Measurements from ENCODE around the gene SDHB. TPM values are rescaled to one million over a fixed set of nuclear protein-coding genes. Genes with fewer than 3 reads are reported as not detected.

SDHB gene
- total and polyA plus RNA-seq, 4 donors: 59.1 to 117 (median 83.5) TPM

DNA sequence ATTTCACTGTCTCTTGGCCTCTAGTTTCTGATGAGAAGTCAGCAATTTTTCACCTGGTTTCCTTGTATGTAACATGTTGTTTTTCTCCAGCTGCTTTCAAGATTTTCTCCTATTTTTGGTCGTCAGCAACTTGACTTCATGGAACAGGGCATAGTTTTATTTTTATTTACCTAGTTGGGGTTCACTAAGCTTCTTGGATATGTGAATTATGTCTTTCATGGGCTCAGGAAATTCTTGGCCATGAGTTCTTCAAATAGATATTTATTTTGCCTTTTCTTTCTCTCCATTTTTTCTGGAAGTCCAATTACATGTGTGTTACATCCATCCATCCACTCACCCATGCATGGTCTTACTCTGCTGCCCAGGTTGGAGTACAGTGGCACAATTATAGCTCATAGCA lies 13.7 kb downstream of the SDHB start:
- Histone ChIP-seq H3K9me3 (ENCODE audit: control insufficient read depth in 4 of 4, insufficient read depth in 3 of 4, low read length in 3 of 4) (no peaks in the 10 kb centered on the region), H3K27ac (ENCODE audit: low read depth in 1 of 2, low read length in 1 of 2) (no peak overlapping the region), H3K27me3 (ENCODE audit: control insufficient read depth in 3 of 3, insufficient read depth in 3 of 3, low read length in 2 of 3) (no peaks in the 10 kb centered on the region), H3K4me1 (ENCODE audit: control insufficient read depth in 5 of 5, insufficient read depth in 5 of 5, low read length in 5 of 5) (no peaks in the 10 kb centered on the region), H3K36me3 (ENCODE audit: control insufficient read depth in 4 of 4, insufficient read depth in 4 of 4, low read length in 4 of 4) (peaks cover 8 to 22% (median 19%) of the 10 kb centered on the region in 4 donors), H3K4me3 (no peak overlapping the region), H3K9ac (ENCODE audit: insufficient read depth in 1 of 2, low read length in 2 of 2) (no peak overlapping the region)
- DNase-seq (no peak), ATAC-seq (ENCODE audit: insufficient read depth, low FRiP score) (no peak)
- TF ChIP-seq, protein P1, sequence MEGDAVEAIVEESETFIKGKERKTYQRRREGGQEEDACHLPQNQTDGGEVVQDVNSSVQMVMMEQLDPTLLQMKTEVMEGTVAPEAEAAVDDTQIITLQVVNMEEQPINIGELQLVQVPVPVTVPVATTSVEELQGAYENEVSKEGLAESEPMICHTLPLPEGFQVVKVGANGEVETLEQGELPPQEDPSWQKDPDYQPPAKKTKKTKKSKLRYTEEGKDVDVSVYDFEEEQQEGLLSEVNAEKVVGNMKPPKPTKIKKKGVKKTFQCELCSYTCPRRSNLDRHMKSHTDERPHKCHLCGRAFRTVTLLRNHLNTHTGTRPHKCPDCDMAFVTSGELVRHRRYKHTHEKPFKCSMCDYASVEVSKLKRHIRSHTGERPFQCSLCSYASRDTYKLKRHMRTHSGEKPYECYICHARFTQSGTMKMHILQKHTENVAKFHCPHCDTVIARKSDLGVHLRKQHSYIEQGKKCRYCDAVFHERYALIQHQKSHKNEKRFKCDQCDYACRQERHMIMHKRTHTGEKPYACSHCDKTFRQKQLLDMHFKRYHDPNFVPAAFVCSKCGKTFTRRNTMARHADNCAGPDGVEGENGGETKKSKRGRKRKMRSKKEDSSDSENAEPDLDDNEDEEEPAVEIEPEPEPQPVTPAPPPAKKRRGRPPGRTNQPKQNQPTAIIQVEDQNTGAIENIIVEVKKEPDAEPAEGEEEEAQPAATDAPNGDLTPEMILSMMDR (IDR thresholded peaks at IDR 0.05; ENCODE audit: control extremely low read depth, extremely low read depth): no peak
- WGBS, 2 donors: 83 to 86% methylated on average over 1 of the region's 1 CpG

DNA sequence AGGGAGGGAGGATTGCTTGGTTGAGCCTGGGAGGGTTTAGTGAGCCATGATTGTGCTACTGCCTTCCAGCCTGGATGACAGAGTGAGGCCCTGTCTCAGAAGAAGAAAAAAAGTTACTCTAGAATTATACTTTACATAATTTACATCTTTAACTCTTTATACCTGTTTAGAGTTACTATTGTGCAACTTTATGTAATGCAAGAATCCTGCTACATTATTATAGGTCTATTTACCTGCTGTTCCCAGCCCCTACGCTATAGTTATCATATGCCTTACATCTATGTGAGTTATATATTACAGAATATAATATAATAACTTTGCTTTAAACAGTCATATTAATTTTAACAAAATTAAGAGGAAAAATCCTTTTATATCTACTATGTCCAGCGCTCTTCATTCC lies 14.3 kb downstream of the SDHB start:
- Histone ChIP-seq H3K27ac (ENCODE audit: low read depth in 1 of 2, low read length in 1 of 2) (no peak overlapping the region), H3K4me3 (no peak overlapping the region), H3K36me3 (ENCODE audit: control insufficient read depth in 4 of 4, insufficient read depth in 4 of 4, low read length in 4 of 4) (peaks cover 8 to 22% (median 19%) of the 10 kb centered on the region in 4 donors), H3K9ac (ENCODE audit: insufficient read depth in 1 of 2, low read length in 2 of 2) (no peak overlapping the region), H3K4me1 (ENCODE audit: control insufficient read depth in 5 of 5, insufficient read depth in 5 of 5, low read length in 5 of 5) (no peaks in the 10 kb centered on the region), H3K9me3 (ENCODE audit: control insufficient read depth in 4 of 4, insufficient read depth in 3 of 4, low read length in 3 of 4) (no peaks in the 10 kb centered on the region), H3K27me3 (ENCODE audit: control insufficient read depth in 3 of 3, insufficient read depth in 3 of 3, low read length in 2 of 3) (no peaks in the 10 kb centered on the region)
- DNase-seq: no peak
- no peak for ATAC-seq (ENCODE audit: insufficient read depth, low FRiP score)
- WGBS, 2 donors: 100% methylated on average over 2 of the region's 2 CpGs
- TF ChIP-seq, protein P1 (IDR thresholded peaks at IDR 0.05; ENCODE audit: control extremely low read depth, extremely low read depth): no peak

DNA sequence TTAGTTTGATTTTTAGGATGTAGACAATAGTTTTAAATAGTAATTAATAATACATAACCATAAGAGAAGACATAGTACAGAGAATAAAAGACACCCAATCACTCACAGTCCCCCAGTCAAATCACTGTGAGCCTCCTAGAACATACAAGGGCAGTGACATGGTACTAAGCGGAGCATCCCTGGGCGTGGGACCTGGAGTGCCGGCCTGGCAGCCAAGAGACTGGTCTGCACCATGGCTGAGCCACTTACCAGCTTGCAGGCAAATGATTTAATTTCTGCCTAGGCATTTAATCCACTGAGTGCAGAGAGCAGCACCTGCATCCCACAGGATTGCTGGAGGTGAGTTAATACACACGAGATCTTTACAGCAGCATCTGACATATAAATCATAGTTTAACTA lies 20.4 kb downstream of the SDHB start:
- ATAC-seq (ENCODE audit: insufficient read depth, low FRiP score) (no peak), DNase-seq (no peak)
- Histone ChIP-seq H3K9ac (ENCODE audit: insufficient read depth in 1 of 2, low read length in 2 of 2) (no peak overlapping the region), H3K9me3 (ENCODE audit: control insufficient read depth in 4 of 4, insufficient read depth in 3 of 4, low read length in 3 of 4) (no peaks in the 10 kb centered on the region), H3K27me3 (ENCODE audit: control insufficient read depth in 3 of 3, insufficient read depth in 3 of 3, low read length in 2 of 3) (no peaks in the 10 kb centered on the region), H3K36me3 (ENCODE audit: control insufficient read depth in 4 of 4, insufficient read depth in 4 of 4, low read length in 4 of 4) (peaks cover 10 to 24% (median 19%) of the 10 kb centered on the region in 4 donors), H3K4me1 (ENCODE audit: control insufficient read depth in 5 of 5, insufficient read depth in 5 of 5, low read length in 5 of 5) (peaks cover 0 to 2% (median 0%) of the 10 kb centered on the region in 5 donors), H3K4me3 (no peak overlapping the region), H3K27ac (ENCODE audit: low read depth in 1 of 2, low read length in 1 of 2) (no peak overlapping the region)
- TF ChIP-seq, protein P1 (IDR thresholded peaks at IDR 0.05; ENCODE audit: control extremely low read depth, extremely low read depth): no peak
- WGBS, 2 donors: 91 to 92% methylated on average over 4 of the region's 4 CpGs

DNA sequence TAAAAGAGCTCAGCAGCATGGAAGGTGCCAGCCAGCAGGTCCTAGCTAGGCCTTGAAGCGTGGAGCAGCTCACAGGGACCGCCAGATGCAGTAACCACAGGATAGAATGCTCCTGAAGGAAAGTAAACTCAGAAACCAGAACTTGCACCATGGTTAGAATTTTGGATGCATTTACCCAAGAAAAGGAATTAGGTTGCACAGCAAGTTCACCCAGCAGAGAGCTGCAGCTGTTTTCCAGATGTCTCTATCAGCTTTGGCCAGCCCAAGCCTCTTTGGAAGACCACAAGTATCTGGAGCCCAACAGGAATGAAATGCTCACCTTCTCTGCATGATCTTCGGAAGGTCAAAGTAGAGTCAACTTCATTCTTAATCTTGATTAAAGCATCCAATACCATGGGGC lies 21.1 kb downstream of the SDHB start:
- peaks cover 0 to 6% (median 0%) of the 10 kb centered on the region in 5 donors for H3K4me1 ChIP-seq (ENCODE audit: control insufficient read depth in 5 of 5, insufficient read depth in 5 of 5, low read length in 5 of 5)
- TF ChIP-seq, protein P1 (IDR thresholded peaks at IDR 0.05; ENCODE audit: control extremely low read depth, extremely low read depth): no peak
- no peak overlapping the region for H3K4me3 ChIP-seq
- peaks cover 10 to 29% (median 22%) of the 10 kb centered on the region in 4 donors for H3K36me3 ChIP-seq (ENCODE audit: control insufficient read depth in 4 of 4, insufficient read depth in 4 of 4, low read length in 4 of 4)
- no peaks in the 10 kb centered on the region for H3K27me3 ChIP-seq (ENCODE audit: control insufficient read depth in 3 of 3, insufficient read depth in 3 of 3, low read length in 2 of 3)
- ATAC-seq (ENCODE audit: insufficient read depth, low FRiP score) (no peak), DNase-seq (no peak)
- WGBS, 2 donors: 98 to 100% methylated on average over 3 of the region's 3 CpGs
- H3K9ac ChIP-seq (ENCODE audit: insufficient read depth in 1 of 2, low read length in 2 of 2): no peak overlapping the region
- H3K27ac ChIP-seq (ENCODE audit: low read depth in 1 of 2, low read length in 1 of 2): no peak overlapping the region
- no peaks in the 10 kb centered on the region for H3K9me3 ChIP-seq (ENCODE audit: control insufficient read depth in 4 of 4, insufficient read depth in 3 of 4, low read length in 3 of 4)
